K562 (cell line): Measurements from ENCODE around the gene AJM1. TPM values are rescaled to one million over a fixed set of nuclear protein-coding genes. Genes with fewer than 3 reads are reported as not detected.
A peak's percentile ranks its signal among the peaks of the same experiment; 100 is the strongest.

ENCODE experiments used
- ATAC-seq: fragments of 200-7000 bp; cut with Tn5 transposase; 3 replicates; pipeline ENCODE4 v1.9.1; 2020; ENCODE audit warnings: moderate library complexity
- BruUV-seq: library from RNA; stranded (reverse); fragments of 400-500 nt; replicated peaks from 2 replicates; lab custom pipeline; 2021; lab: Mats Ljungman, UMichigan
- CTCF ChIA-PET: fragments of 300-600 bp; formaldehyde crosslinking; extraction: SDS; loops from one replicate; lab custom pipeline; 2021; ENCODE audit warnings: low intra/inter-chr PET ratio; lab: Yijun Ruan, JAX
- POLR2A ChIA-PET: fragments of 300-600, 350-650 bp; sonication (Branson Sonifier 250); formaldehyde crosslinking; extraction: SDS; loops from one replicate; lab custom pipeline; 2021; ENCODE audit warnings: antibody characterized with exemption, inconsistent platforms; lab: Yijun Ruan, JAX
- DNase-seq, 4 experiments: peaks; one replicate each; pipeline versions ENCODE4 v3.0.0 to v3.0.0-alpha.2; 2011 to 2018; ENCODE audit warnings: low spot score in 3 of 4, mixed read lengths in 3 of 4; ENCODE audit errors: extremely low read depth in 1 of 4
- FAIRE-seq: peaks from 2 replicates; lab custom pipeline; 2011; peaks lifted over from hg19 to GRCh38; lab: Jason Lieb, UNC
- H2AFZ ChIP-seq: 2 replicates; pipeline ENCODE4 v1.6.0; 2011; ENCODE audit warnings: low read depth, low read length, control low read depth, inconsistent platforms
- H3K27ac ChIP-seq: fragments of 200-600 bp; 3 replicates; pipeline ENCODE4 v1.8.0; 2011; ENCODE audit warnings: low read depth, mild to moderate bottlenecking, control low read depth, inconsistent platforms, low read length, moderate library complexity, mixed read lengths; ENCODE audit errors: extremely low read depth
- H3K27me3 ChIP-seq, 2 experiments: fragments of 300-600 bp in 1 of 2; 2 replicates in 1 of 2; 3 replicates in 1 of 2; pipeline versions ENCODE4 v1.6.0 to v1.8.0; 2011; ENCODE audit warnings: inconsistent platforms in 2 of 2, low read length in 2 of 2, mild to moderate bottlenecking in 1 of 2, mixed read lengths in 1 of 2, moderate library complexity in 1 of 2; ENCODE audit not compliant: control insufficient read depth in 2 of 2, insufficient read depth in 2 of 2
- H3K36me3 ChIP-seq: fragments of 300-600 bp; 3 replicates; pipeline ENCODE4 v1.8.0; 2011; ENCODE audit warnings: mild to moderate bottlenecking, low read length, inconsistent platforms; ENCODE audit not compliant: control insufficient read depth, insufficient read depth
- H3K4me1 ChIP-seq, 2 experiments: fragments of 200-600 bp in 1 of 2; replicated peaks in 1 of 2; 2 replicates in 1 of 2; 3 replicates in 1 of 2; pipeline versions ENCODE4 v1.5.1 to v1.8.0; 2011; ENCODE audit warnings: inconsistent platforms in 2 of 2, low read length in 2 of 2, mild to moderate bottlenecking in 1 of 2, mixed read lengths in 1 of 2, moderate library complexity in 1 of 2; ENCODE audit not compliant: control insufficient read depth in 2 of 2, insufficient read depth in 2 of 2
- H3K4me2 ChIP-seq: 2 replicates; pipeline ENCODE4 v1.6.1; 2011; ENCODE audit warnings: low read length, control low read depth, inconsistent platforms, mixed read lengths; ENCODE audit not compliant: insufficient read depth
- H3K4me3 ChIP-seq: fragments of 200-600 bp; sonication (generic), shearing (Covaris generic); 2 replicates; pipeline ENCODE4 v1.5.1; 2016; ENCODE audit warnings: control low read depth, inconsistent platforms
- H3K79me2 ChIP-seq: fragments of 200-600 bp; 3 replicates; pipeline ENCODE4 v1.8.0; 2011; ENCODE audit warnings: low read length, inconsistent platforms; ENCODE audit not compliant: control insufficient read depth, insufficient read depth
- H3K9ac ChIP-seq, 2 experiments: 2 replicates each; pipeline versions ENCODE4 v1.6.0 to v1.6.1; 2011; ENCODE audit warnings: low read depth in 2 of 2, low read length in 2 of 2, control low read depth in 1 of 2, inconsistent platforms in 1 of 2, mild to moderate bottlenecking in 1 of 2, mixed read lengths in 1 of 2; ENCODE audit not compliant: insufficient read depth in 1 of 2
- H3K9me1 ChIP-seq: one replicate; pipeline ENCODE4 v1.6.0; 2011; ENCODE audit warnings: inconsistent platforms, mild to moderate bottlenecking, low read length, moderate library complexity; ENCODE audit not compliant: control insufficient read depth, insufficient read depth
- H3K9me3 ChIP-seq: replicated peaks from 2 replicates; pipeline ENCODE4 v1.5.1; 2011; ENCODE audit warnings: low read depth, low read length, inconsistent platforms; ENCODE audit not compliant: control insufficient read depth, insufficient read depth
- H4K20me1 ChIP-seq: replicated peaks from 2 replicates; pipeline ENCODE4 v1.6.1; 2011; ENCODE audit warnings: low read length, inconsistent platforms, mixed read lengths; ENCODE audit not compliant: control insufficient read depth, insufficient read depth
- ATF1 ChIP-seq, 2 experiments: fragments of 450-650 bp in 1 of 2; IDR thresholded peaks; 2 replicates each; pipeline ENCODE4 v1.6.1; 2016; ENCODE audit warnings: missing compliant biosample characterization in 1 of 2, missing genetic modification characterization in 1 of 2
- GATA2 ChIP-seq: sonication (generic); formaldehyde crosslinking; IDR thresholded peaks from 2 replicates; pipeline ENCODE4 v1.4.0; 2020; ENCODE audit warnings: mild to moderate bottlenecking, missing genetic modification reagents
- KDM5B ChIP-seq: fragments of 200-600 bp; sonication (generic); IDR thresholded peaks from 2 replicates; pipeline ENCODE4 v1.6.1; 2012; ENCODE audit warnings: low read depth, mild to moderate bottlenecking, moderate library complexity, low read length, control low read depth, inconsistent platforms; ENCODE audit not compliant: insufficient replicate concordance
- MLX ChIP-seq, 2 experiments: fragments of 450-650 bp in 1 of 2; sonication (generic) in 1 of 2; formaldehyde crosslinking; conservative IDR thresholded peaks; 2 replicates each; pipeline versions ENCODE4 v1.4.0 to v1.8.1; 2020 to 2022; ENCODE audit warnings: mild to moderate bottlenecking in 1 of 2, missing genetic modification reagents in 1 of 2
- NFRKB ChIP-seq: fragments of 450-650 bp; IDR thresholded peaks from 2 replicates; pipeline ENCODE4 v1.6.1; 2016; ENCODE audit warnings: low read depth
- POLR2AphosphoS5 ChIP-seq: IDR thresholded peaks from 2 replicates; pipeline ENCODE4 v1.6.1; 2011; ENCODE audit warnings: mild to moderate bottlenecking, low read depth, low read length, moderate library complexity; ENCODE audit not compliant: control insufficient read depth, insufficient read depth
- RBM39 ChIP-seq: fragments of 200-400 bp; formaldehyde crosslinking; optimal IDR thresholded peaks from 2 replicates; pipeline ENCODE3; 2018; ENCODE audit warnings: low read depth, low read length
- REST ChIP-seq, 2 experiments: fragments of 450-650 bp; formaldehyde crosslinking in 1 of 2; IDR thresholded peaks; 2 replicates each; pipeline versions ENCODE4 v1.4.0 to v1.6.1; 2014 to 2020; ENCODE audit warnings: mild to moderate bottlenecking in 2 of 2, borderline replicate concordance in 1 of 2, low read depth in 1 of 2
- WGBS: fragments of 100-300 bp; shearing (Covaris generic); methylation state at CpG from one replicate; pipeline ENCODE4 v1.1.6; 2016; ENCODE audit warnings: low coverage, mixed read lengths; ENCODE audit not compliant: insufficient coverage; ENCODE audit errors: missing lambda C conversion rate; 5-methylcytosine and 5-hydroxymethylcytosine counted together
- in situ Hi-C: fragments of 300-500 bp; cut with MboI; formaldehyde crosslinking; loops from 4 replicates; pipeline ENCODE4 v1.15.0; 2018; ENCODE audit warnings: inconsistent platforms, mixed read lengths
- intact Hi-C: fragments of 100-400 bp; cut with micrococcal nuclease; formaldehyde crosslinking; loops from 2 replicates; pipeline ENCODE4 v1.14.2; 2022
- polyA plus RNA-seq, 8 experiments: library from polyadenylated mRNA; depleted of rRNA in 4 of 8; stranded (reverse) in 5 of 8; unstranded in 3 of 8; fragments of >200 nt; fragmentation: Nextera tagmentation in 2 of 8; fragmentation: Illumina TruSeq in 1 of 8; extraction: Ambion mirVana in 2 of 8; extraction: Trizol in 1 of 8; gene quantifications; 2 replicates each; pipeline versions ENCODE4 v1.2.1 to v1.2.3, GENCODE V29; 2011 to 2014; ENCODE audit warnings: inconsistent platforms in 1 of 8, missing spikeins in 1 of 8
- total RNA-seq, 7 experiments: library from RNA; depleted of rRNA in 6 of 7; stranded (reverse); fragments of >200 nt in 6 of 7; fragmentation: Illumina TruSeq in 2 of 7; extraction: Trizol in 2 of 7; gene quantifications; 2 replicates each; pipeline versions ENCODE4 v1.2.1 to v1.2.3, GENCODE V29; 2011 to 2021; ENCODE audit warnings: low replicate concordance in 1 of 7

AJM1 gene
- total and polyA plus RNA-seq, 9 of the 15 experiments (the other 6 are each of a cell fraction or from before 2014, with no cell fraction given) = 0.01 to 3.7 (median 0.65) TPM; not detected in 1

- no peak for TF ChIP-seq ATF1 (CRISPR knock-in tag; IDR thresholded peaks at IDR 0.05)
- TF ChIP-seq ATF1 (tag; IDR thresholded peaks at IDR 0.05) = no peak
- no peak for TF ChIP-seq MLX (CRISPR knock-in tag; conservative IDR thresholded peaks at IDR 0.05)
- TF ChIP-seq RBM39 = no peak
Observed at GRCh38 chr9:136860933-136861873, 18.9 kb downstream of the AJM1 start (continued).

- ChIA-PET POLR2A (interaction anchor here (0.7 to 2.5 kb wide), 3 partner anchors 10 to 20 kb away, joined by 3 to 15 read pairs (median 8); partner anchors contain the start of gene MAMDC4), CTCF (no interaction called here)
- peaks cover 5 to 56% of the 10 kb centered on the region in 2 experiments; a peak in 3 of 5 replicates for H3K4me1 ChIP-seq
- intact Hi-C loops = no loop called here
- no peak overlapping the region for H3K4me2 ChIP-seq
- H3K9me3 ChIP-seq = no peaks in the 10 kb centered on the region
- FAIRE-seq = no peak
- H3K9me1 ChIP-seq = peaks cover 4% of the 10 kb centered on the region
- H3K27ac ChIP-seq = no peak overlapping the region
- DNase-seq = no peak
- H3K9ac ChIP-seq = no peak overlapping the region
- peaks cover 33% of the 10 kb centered on the region for H3K79me2 ChIP-seq
- no peak overlapping the region for H2AFZ ChIP-seq
- WGBS = 89% methylated on average over 18 of the region's 26 CpGs
- ATAC-seq = no peak
- in situ Hi-C loops = no loop called here
- BruUV-seq = no TSS peak
- H3K36me3 ChIP-seq = peaks cover 54% of the 10 kb centered on the region; the same call in 2 of the 3 replicates
- no peaks in the 10 kb centered on the region for H3K27me3 ChIP-seq
- peaks cover 14% of the 10 kb centered on the region; the same call in 1 of the 2 replicates for H4K20me1 ChIP-seq
- H3K4me3 ChIP-seq = no peak overlapping the region
- TF ChIP-seq GATA2 (CRISPR knock-in tag) (no peak), REST (IDR thresholded peaks at IDR 0.05; ENCODE audit: borderline replicate concordance) (no peak), REST (CRISPR knock-in tag; IDR thresholded peaks at IDR 0.05; ENCODE audit: low read depth) (no peak), NFRKB (no peak), KDM5B (no peak), POLR2AphosphoS5 (0 out of 2 replicates have a peak, but pooled peaks have one; percentile 13)
Observed at GRCh38 chr9:136861874-136862457, 19.7 kb downstream of the AJM1 start.
